ENCODE data around the gene LIPM.

Gene LIPM

GRCh38 chr10:88841316-88842111, 39.0 kb downstream of the LIPM start:
- no peak for DNase-seq

GRCh38 chr10:88843171-88843570, 40.6 kb downstream of the LIPM start:
- no peak for DNase-seq

DNA sequence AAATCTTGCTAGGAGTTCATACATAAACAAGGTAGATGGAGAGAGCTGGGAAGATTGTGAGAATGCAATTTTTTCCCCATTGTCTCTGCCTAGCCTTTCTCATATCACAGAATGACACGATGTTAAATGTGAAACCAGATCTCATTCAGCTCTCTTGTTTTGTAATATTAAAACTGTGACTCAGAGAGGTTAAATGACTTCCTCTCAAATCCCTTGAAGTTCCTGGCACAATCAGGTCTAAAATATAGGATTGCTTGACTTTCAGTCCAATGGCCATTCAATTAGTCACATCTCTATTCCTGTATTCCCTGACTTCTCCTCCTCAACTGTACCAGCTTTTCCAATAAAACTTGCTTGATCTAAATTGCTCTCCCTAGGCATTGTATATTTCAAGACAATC, 46.0 kb downstream of the LIPM start:
- no peak for DNase-seq

DNA sequence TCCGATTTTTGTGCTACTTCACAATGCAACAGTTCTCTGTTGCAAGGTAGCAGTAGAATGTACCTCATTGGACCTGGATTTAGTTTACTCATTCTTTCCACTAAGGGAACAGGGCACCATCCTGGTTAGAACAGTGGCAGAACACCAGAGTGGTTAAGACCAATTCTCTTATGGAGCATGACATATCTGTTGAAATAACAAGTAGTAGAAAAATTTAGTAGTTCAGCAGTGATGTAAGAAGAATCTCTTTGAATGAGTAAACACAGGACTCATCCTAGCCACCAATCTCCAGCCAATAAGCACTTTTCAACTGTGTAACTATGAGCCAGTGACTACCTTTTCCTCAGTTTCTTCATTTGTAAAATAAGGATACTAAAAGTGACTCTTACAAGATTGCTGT, 46.7 kb downstream of the LIPM start:
- DNase-seq, result no peak

- DNase-seq, result no peak
Measured at GRCh38 chr10:88850712-88851111, 48.2 kb downstream of the LIPM start.

DNA sequence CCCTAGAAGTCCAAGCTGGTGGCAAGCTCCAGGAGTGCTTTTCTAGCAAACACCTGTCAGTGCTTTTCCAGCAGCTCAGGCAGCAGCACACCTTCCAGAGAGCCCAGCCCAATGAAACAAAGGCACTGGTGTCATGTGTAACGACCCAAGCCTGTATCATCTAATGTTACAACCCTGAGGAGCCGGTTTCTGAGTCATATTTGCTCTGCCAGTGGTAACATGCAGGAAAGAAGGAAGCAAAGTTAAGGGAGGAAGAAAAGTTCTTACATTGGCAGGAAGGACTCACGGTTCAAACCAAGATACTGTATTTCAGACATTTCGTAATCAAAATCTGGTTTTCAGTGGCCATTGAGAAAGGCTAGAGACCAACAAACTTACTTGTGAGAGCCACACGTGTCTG, 49.2 kb downstream of the LIPM start, which contains the start of gene ANKRD22:
ANKRD22 (minus strand) TSS at position 139 of the 400 bp plus-strand sequence. CDS start 237 bp downstream, outside the sequence.
- DNase-seq, result no peak

DNA sequence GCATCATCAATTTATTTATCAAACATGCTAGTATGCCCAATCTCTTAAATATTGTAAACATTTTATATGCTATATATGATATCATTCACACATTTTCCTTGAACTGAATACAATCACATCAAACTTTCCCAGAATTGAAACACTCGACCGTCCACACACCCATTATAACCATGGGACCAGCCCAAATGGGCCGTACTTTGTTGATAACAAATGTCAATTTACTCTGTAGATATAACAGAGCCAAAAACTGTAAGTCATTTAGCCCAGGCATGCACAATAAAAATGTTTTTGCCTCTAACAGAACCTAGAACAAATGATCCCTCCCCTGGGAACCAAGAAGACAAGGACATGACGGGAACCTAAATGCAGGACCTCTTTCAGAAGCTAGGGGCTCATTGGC, 49.8 kb downstream of the LIPM start:
- DNase-seq, result no peak

DNA sequence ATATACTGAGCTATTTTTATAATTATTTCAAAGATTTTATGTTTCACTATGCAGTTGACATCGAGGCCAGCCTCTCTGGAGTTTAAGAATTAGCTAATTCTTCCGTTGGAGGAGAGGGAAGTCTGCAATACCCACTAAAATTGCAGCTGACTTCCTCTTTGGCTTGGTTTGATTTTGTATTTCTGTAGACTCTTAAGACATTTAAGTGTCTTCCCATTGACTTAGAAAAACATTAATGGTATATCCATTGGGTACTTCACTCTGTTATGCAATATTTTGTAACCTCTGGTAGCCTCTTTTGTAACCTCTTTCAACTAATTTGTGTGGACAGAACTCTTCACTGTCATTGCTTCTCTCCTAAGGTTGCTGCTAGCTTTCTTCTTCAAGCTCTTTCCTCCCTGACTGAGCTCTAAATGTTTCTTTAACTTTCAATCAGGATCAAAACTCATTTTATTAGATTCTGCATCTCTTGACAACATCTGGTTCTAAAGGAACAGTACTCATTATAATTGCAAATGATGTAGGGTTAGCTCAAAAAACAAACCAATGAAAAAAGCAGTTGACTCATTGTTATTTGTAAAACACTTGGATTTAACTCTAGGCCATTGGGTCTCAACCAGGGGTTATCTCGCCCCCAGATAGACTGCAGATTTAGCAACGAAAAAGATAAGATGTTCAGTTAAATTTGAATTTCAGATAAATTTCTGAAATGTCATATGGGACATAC, 50.8 kb downstream of the LIPM start:
- no peak for DNase-seq

DNA sequence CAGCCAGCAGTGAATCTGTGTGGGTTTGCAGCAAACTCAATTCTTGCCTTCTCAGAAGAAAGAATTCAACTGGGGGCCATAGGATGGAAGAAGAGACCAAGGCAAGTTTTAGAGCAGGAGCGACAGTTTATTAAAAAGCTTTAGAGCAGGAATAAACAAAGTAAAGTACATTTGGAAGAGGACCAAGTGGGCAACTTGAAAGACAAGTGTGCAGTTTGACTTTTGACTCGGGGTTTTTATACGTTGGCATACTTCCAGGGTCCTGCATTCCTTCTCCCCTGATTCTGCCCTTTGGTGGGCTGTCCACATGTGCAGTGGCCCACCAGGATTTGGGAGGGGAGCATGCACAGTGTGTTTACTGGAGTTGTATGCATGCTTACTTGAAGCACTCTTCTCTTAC, 52.2 kb downstream of the LIPM start:
- no peak for DNase-seq

DNA sequence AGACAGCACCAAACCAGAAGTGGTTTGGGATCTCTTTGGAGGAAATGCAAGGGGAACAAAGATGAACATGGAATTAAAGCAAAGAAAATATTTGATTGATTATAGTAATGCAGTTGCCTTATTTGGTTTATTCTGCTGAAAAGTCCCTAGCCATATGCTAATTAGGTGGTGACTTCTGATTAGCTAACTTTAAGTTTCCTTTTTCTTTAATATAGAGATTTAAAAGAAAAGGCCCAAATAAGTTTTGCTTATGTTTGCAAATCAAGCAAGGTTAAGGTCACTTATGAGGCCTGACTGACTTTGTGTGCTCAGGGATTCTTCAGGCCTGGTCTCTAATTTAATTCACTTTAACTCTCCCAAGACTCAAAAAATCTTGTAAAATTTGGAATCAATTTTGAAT, 55.3 kb downstream of the LIPM start:
- DNase-seq, result no peak

GRCh38 chr10:88858491-88858890, 56.0 kb downstream of the LIPM start:
- DNase-seq, result no peak

DNA sequence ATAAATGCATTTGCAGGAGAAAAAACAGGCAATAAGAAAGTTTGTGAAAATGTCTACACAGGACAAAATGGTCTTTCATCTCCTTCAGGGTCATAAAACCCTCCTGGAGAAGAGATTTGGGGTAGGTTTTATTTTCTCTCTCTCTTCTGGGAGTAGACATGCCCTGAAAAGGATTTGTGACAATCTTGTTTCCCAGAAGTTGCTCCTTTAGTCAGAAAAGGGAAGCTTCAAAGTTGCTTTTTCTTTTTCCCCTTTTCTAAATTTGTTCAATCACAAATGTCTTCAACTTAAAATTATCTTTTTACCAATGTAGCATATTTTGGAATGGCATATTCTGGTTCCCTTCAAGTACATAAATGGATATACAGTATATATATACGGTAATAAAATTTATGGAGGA, 58.5 kb downstream of the LIPM start:
- DNase-seq, result no peak

- no peak for DNase-seq
Measured at GRCh38 chr10:88865281-88865876, 62.8 kb downstream of the LIPM start.

DNA sequence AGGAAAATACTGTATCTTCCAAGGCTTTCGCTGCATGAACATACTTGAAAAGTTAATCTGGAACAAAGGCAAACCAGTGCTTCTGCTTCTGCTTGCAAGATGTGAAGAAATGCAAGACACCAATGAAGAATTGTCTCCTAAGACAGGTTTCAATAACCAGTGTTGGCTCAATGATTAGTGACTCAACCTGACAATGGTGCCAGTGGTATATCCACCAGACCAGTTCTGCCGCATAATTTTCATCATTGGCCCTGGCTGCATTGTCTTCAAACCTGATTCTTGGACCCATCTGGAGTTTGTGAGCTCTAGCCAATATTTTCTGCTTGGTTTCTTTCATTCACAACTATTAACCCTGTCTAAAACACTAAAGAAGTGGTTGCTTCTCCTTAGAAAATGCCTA, 63.9 kb downstream of the LIPM start:
- DNase-seq, result no peak

GRCh38 chr10:88870089-88870488, 67.6 kb downstream of the LIPM start:
- no peak for DNase-seq
